ENCODE measurements around the gene NYAP1. TPM values are rescaled to one million over a fixed set of nuclear protein-coding genes. Genes with fewer than 3 reads are reported as not detected.

The NYAP1 gene
- total and polyA plus RNA-seq, 2 of the 8 experiments (the other 6 are each of a cell fraction or from before 2014, with no cell fraction given): 1.9 to 4.6 TPM

- TF ChIP-seq, protein P1, sequence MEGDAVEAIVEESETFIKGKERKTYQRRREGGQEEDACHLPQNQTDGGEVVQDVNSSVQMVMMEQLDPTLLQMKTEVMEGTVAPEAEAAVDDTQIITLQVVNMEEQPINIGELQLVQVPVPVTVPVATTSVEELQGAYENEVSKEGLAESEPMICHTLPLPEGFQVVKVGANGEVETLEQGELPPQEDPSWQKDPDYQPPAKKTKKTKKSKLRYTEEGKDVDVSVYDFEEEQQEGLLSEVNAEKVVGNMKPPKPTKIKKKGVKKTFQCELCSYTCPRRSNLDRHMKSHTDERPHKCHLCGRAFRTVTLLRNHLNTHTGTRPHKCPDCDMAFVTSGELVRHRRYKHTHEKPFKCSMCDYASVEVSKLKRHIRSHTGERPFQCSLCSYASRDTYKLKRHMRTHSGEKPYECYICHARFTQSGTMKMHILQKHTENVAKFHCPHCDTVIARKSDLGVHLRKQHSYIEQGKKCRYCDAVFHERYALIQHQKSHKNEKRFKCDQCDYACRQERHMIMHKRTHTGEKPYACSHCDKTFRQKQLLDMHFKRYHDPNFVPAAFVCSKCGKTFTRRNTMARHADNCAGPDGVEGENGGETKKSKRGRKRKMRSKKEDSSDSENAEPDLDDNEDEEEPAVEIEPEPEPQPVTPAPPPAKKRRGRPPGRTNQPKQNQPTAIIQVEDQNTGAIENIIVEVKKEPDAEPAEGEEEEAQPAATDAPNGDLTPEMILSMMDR (IDR thresholded peaks at IDR 0.05; ENCODE audit: control extremely low read depth in 1 of 3, insufficient read depth in 1 of 3, low read depth in 1 of 3, low read length in 3 of 3): peak; percentile 62 to 63 (median 63)
- TF ChIP-seq TBP (IDR thresholded peaks at IDR 0.05; ENCODE audit: low read depth, low read length) (no peak), ASH2L (IDR thresholded peaks at IDR 0.05; ENCODE audit: low read length) (no peak), BCL11A (IDR thresholded peaks at IDR 0.05; ENCODE audit: low read depth in 2 of 2, low read length in 2 of 2) (no peak), RAD21 (IDR thresholded peaks at IDR 0.05 in 1 of 2, conservative IDR thresholded peaks at IDR 0.05 in 1 of 2; ENCODE audit: low read depth in 2 of 2, low read length in 2 of 2) (peak; percentile 23 to 42; a peak in 3 of 4 replicates), CREB1 (IDR thresholded peaks at IDR 0.05) (no peak)
Observed at GRCh38 chr7:100476903-100477870, 6.5 kb upstream of the NYAP1 start (continued).

All from H1 (cell line).